ENCODE results near the gene MAMDC2.

Gene MAMDC2

DNA sequence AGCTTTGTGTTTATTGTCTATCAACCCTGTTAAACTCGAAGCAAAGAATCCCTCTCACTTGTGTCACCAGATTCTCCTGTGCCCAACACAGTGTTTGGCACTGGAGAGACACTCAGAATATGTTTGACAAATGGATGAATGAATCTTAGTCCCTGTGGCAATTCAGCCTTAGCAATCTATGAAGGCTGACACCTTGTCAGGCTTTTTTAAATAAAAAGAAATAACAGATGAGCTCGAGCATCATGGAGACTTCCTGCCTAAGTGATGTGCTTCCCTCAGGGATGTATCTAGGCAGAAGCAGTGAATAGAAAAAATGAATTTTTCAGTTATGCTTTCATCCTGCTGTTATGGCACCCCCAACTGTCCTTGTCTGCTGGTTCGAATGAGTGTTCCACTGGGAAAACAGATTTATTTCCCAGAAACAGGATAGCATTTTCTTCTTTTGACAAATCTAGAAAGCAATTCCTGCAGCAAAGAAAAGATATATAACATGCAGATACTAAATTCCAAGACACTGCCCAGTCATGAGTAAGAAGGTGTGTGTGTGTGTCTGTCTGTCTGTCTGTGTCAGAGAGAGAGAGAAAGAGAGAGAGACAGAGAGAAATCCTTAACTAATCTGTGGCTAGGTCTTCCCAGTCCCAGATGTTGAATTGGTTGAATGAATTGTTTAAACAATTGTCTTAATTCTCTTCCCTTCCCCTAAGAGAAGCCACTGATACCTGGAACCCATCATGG lies 16.7 kb downstream of the MAMDC2 start:
- Histone ChIP-seq H3K4me3 (replicated peaks; ENCODE audit: low read depth, low read length) (no peak overlapping the region), H3K36me3 (ENCODE audit: control insufficient read depth, insufficient read depth, low read length) (no peaks in the 10 kb centered on the region), H3K27me3 (replicated peaks; ENCODE audit: control insufficient read depth, insufficient read depth, low read length) (no peaks in the 10 kb centered on the region; the same call in 1 of the 2 replicates)
- TF ChIP-seq, protein P1, sequence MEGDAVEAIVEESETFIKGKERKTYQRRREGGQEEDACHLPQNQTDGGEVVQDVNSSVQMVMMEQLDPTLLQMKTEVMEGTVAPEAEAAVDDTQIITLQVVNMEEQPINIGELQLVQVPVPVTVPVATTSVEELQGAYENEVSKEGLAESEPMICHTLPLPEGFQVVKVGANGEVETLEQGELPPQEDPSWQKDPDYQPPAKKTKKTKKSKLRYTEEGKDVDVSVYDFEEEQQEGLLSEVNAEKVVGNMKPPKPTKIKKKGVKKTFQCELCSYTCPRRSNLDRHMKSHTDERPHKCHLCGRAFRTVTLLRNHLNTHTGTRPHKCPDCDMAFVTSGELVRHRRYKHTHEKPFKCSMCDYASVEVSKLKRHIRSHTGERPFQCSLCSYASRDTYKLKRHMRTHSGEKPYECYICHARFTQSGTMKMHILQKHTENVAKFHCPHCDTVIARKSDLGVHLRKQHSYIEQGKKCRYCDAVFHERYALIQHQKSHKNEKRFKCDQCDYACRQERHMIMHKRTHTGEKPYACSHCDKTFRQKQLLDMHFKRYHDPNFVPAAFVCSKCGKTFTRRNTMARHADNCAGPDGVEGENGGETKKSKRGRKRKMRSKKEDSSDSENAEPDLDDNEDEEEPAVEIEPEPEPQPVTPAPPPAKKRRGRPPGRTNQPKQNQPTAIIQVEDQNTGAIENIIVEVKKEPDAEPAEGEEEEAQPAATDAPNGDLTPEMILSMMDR (IDR thresholded peaks at IDR 0.05; ENCODE audit: insufficient read depth, low read length, poor library complexity, severe bottlenecking): no peak
- DNase-seq (ENCODE audit: extremely low read depth, insufficient read length): no peak

DNA sequence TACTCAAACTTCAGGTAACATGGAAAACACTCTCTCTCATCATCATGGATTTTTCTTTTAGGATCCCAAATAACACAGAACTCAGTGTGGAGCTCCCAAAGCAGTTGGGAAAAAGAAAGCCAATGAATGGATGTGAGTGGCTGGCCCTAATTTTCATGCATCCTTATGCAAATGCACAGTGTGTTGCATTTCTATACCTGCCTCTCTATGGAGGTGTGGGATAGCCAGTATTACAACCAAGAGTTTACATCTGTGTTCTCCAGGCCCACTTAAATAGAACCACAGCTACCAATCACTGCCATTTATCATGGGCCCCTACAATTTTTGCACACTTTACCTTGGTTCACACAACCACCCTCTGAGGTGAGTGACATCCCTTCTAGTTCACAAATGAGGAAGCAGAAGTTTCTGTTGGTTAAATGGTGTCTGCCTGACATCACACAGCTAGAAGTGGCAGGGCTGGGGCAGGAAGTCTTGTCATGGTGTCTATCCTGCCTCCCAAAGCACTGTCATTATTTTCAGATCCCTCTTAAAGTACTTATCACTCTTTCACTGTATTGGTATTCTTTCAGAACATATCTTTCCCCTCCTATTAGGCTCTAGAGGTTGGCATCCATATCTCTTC lies 17.3 kb downstream of the MAMDC2 start:
- no peaks in the 10 kb centered on the region; the same call in 1 of the 2 replicates for H3K27me3 ChIP-seq (replicated peaks; ENCODE audit: control insufficient read depth, insufficient read depth, low read length)
- no peak overlapping the region for H3K4me3 ChIP-seq (replicated peaks; ENCODE audit: low read depth, low read length)
- TF ChIP-seq, protein P1 (IDR thresholded peaks at IDR 0.05; ENCODE audit: insufficient read depth, low read length, poor library complexity, severe bottlenecking): no peak
- DNase-seq (ENCODE audit: extremely low read depth, insufficient read length): no peak
- H3K36me3 ChIP-seq (ENCODE audit: control insufficient read depth, insufficient read depth, low read length): no peaks in the 10 kb centered on the region

DNA sequence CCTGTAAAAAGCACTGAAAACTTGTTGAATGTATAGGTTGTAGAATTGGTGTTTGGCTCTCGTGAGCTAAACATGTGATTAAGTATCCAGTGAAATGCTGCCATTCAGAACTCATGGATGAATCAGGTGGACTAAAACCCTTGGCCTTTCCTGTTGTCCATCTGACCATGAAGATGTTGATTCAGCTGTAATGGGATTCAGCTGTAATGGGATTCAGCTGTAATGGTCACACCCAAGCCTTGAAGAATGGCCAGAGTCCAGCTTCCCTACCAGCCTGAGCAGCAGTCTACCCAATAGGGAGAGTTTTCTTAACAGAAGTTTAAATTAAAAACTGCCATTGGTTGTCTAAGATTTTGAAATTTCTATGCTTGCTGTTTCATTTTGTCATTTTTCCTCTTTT lies 18.1 kb downstream of the MAMDC2 start:
- Histone ChIP-seq H3K36me3 (ENCODE audit: control insufficient read depth, insufficient read depth, low read length) (no peaks in the 10 kb centered on the region), H3K4me3 (replicated peaks; ENCODE audit: low read depth, low read length) (no peak overlapping the region), H3K27me3 (replicated peaks; ENCODE audit: control insufficient read depth, insufficient read depth, low read length) (no peaks in the 10 kb centered on the region; the same call in 1 of the 2 replicates)
- TF ChIP-seq, protein P1 (IDR thresholded peaks at IDR 0.05; ENCODE audit: insufficient read depth, low read length, poor library complexity, severe bottlenecking): no peak
- no peak for DNase-seq (ENCODE audit: extremely low read depth, insufficient read length)

DNA sequence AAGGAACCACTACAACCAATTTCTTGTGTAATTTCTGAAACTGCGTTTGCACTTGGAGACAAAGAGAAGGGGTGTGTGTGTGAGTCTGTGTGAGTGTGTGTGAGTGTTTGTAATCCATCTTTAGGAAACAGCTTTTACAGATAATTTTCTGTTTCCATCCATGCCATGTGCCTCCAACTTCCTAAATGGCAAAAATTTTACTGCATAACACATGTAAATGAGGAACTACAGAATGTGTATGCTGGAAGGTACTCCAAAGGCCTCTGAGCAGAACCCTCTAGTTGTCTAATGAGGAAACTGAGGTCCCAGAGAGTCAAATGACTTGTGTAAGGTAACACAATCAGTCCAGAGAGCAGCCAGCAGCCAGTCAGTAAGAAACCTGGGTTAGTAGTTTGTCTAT lies 20.8 kb downstream of the MAMDC2 start:
- no peak overlapping the region for H3K4me3 ChIP-seq (replicated peaks; ENCODE audit: low read depth, low read length)
- no peaks in the 10 kb centered on the region for H3K27me3 ChIP-seq (replicated peaks; ENCODE audit: control insufficient read depth, insufficient read depth, low read length)
- no peak for DNase-seq (ENCODE audit: extremely low read depth, insufficient read length)
- TF ChIP-seq, protein P1 (IDR thresholded peaks at IDR 0.05; ENCODE audit: insufficient read depth, low read length, poor library complexity, severe bottlenecking): no peak
- H3K36me3 ChIP-seq (ENCODE audit: control insufficient read depth, insufficient read depth, low read length): no peaks in the 10 kb centered on the region

DNA sequence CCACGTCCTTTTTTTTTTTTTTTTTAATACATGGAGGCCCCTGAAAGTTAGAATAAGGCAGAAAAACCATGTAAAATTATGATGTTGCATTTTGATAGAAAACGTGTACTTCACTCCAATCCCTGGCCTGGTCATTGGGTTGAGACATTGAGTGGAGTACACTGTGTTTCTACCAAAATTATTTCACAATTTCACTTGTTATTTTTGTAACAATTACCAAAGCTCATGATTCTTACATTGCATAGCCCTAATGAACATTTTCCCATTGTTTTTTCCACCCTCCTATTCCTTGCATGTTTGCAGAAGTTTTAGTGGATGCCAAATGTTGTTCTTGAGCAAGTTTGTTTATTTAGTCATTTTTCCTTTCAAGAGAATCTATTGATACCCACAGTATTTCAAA lies 21.9 kb downstream of the MAMDC2 start:
- Histone ChIP-seq H3K4me3 (replicated peaks; ENCODE audit: low read depth, low read length) (no peak overlapping the region), H3K27me3 (replicated peaks; ENCODE audit: control insufficient read depth, insufficient read depth, low read length) (no peaks in the 10 kb centered on the region), H3K36me3 (ENCODE audit: control insufficient read depth, insufficient read depth, low read length) (no peaks in the 10 kb centered on the region)
- no peak for DNase-seq (ENCODE audit: extremely low read depth, insufficient read length)
- TF ChIP-seq, protein P1 (IDR thresholded peaks at IDR 0.05; ENCODE audit: insufficient read depth, low read length, poor library complexity, severe bottlenecking): no peak
